Measurements from ENCODE around the gene C14orf132.

DNA sequence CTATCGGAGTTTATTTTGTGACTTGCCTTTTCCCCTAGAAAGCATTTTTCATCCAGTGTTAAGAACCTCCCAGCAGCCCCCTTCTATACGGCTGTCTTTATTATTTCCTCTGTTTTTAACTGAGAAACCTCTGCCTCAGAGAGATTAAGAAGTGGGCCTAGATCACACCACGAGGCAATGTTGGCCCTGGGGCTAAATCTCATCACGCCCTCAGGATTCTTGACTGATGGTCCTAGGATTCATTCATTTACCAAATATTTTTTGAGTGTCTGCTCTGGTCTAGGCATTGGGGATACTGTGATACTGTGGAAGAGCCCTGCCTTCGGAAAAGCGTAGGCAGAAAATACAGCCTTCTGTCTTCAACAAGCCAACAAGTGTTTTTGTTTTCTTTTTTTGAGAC lies 42.1 kb downstream of the C14orf132 start:
- no peak for TF ChIP-seq POLR2A (IDR thresholded peaks at IDR 0.05; ENCODE audit: low read depth, low read length)
- TF ChIP-seq POLR2AphosphoS5 (IDR thresholded peaks at IDR 0.05; ENCODE audit: low read depth, low read length): no peak
